Measurements from ENCODE around the gene LARGE1.

The LARGE1 gene

DNA sequence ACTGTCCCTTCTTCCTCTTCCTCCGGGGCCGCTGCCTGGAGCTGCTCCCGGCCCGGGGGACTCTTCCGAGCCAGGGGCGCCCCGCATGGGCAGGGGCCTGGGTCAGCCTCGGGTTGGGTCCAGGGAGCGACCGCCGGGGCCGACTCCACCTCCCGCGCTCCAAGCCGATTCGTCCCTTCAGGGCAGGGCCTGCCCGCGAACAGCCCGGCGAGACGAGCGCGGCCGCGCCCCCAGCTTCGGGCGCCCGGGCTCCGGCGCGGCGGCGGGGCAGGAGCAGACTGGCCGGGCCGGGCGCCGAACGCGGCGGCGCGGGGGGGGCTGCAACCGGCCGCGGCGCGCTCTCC lies at the start of gene LARGE1:
LARGE1 (minus strand) TSS at position 280 of the 344 bp plus-strand sequence.
- DNase-seq (ENCODE audit: low read depth in 2 of 3, low spot score in 2 of 3) = peak in 1 of 3 experiments; percentile 1

DNA sequence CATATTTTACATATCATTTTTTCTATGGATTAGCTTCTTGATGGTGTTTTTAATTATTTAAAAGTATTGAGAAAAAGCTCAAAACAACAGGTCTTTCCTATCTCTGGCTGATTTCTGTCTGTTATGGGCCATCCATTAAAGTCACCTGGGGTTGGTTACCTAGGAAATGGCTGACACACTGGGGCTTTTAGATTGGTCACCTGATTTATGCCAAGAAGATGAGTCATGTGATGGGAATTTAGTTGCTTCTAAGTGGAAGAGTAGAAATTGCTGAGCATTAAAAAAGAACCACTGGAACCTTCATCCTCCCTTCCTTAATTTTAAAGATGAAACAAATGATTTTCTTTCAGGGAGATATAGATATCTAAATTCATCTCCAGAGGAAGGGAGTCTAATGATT lies 48.8 kb upstream of the LARGE1 start:
- no peak for DNase-seq (ENCODE audit: low read depth in 2 of 3, low spot score in 2 of 3)

DNA sequence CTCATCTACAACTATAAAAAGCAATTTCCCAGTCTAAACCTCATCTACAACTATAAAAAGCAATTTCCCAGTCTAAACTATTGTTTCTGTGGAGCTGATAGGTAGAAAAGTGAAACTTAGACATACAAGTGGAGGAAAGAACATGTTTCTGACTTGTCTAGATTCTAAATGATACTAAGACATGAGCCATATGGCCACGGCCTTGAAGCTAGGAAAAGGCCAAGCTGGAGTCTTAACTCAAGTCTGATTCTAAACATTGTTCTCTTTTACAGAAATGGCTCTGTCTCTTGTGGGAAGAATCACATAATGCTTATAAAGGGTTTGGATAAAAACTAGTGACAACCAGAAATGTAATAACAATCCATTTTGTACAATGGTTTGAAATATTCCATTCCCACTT lies 43.8 kb upstream of the LARGE1 start:
- no peak for DNase-seq (ENCODE audit: low read depth in 2 of 3, low spot score in 2 of 3)

DNA sequence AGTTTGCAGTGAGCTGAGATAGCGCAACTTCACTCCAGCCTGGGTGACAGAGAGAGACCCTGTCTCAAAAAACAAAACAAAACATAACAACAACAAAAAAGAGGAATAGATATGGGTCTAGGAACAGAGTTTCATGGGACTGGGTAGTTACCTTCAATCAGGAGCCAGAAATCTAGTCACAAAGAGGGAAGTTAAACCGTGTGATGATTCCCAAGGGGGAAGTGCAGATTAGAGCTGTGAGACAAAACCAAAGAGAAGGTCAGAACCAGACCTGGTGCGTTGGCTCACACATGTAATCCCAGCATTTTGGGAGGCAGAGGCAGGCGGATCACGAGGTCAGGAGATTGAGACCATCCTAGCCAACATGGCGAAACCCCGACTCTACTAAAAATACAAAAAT lies 42.1 kb upstream of the LARGE1 start:
- DNase-seq (ENCODE audit: low read depth in 2 of 3, low spot score in 2 of 3) = no peak

DNA sequence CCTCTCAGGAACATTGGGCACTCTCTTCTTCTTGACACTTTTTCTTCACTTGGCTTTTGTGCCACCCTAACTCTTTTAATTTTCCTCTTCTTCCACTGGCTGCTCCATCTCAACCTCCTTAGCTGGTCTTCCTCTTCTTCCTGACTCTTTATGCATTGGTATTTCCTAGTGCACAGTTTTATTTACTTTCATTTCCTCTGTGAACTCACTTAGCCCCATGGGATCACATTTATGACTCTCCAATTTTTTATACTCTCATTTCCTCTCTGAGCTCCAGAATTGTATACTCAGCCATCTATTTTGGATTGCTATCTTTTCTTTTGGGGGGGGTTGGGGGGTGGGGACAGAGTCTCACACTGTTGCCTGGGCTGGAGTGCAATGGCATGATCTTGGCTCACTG lies 38.5 kb upstream of the LARGE1 start:
- no peak for DNase-seq (ENCODE audit: low read depth in 2 of 3, low spot score in 2 of 3)

DNA sequence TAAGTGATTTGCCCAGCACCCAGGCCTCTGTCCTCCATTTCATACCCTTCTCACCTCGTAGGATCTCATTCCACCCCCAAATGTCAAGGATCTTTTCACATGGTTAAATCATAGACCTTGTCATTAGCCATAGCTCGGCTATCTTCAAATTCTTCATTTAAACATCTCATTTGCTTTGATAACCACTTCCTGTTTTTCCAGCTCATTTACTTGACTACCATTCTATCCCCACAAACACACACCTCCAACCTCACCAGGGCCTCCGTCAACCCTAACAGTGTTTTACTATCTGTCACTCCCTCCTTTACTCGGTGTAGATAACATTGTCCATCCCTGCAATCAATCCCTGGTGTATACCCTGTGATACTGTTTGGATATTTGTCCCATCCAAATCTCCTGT lies 36.8 kb upstream of the LARGE1 start:
- DNase-seq (ENCODE audit: low read depth in 2 of 3, low spot score in 2 of 3) = no peak

DNA sequence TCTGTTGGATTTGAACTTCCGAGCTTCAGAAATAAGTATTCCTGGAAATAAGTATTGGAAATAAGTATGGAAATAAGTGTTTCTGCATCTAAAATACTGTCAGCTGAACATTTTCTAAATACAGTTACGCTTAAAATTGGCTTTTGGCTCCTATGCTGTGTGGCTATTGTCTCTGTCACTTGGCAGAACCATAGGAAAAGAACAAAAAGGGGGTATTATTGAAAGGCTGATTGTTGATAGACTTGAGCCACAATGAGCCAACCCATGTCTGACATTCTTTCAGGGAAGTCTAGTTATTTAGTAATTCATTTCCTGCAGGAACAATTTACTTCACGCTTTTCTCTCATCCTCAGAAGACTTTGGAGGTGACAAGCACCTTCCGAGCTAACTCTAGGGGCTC lies 32.5 kb upstream of the LARGE1 start:
- no peak for DNase-seq (ENCODE audit: low read depth in 2 of 3, low spot score in 2 of 3)

DNA sequence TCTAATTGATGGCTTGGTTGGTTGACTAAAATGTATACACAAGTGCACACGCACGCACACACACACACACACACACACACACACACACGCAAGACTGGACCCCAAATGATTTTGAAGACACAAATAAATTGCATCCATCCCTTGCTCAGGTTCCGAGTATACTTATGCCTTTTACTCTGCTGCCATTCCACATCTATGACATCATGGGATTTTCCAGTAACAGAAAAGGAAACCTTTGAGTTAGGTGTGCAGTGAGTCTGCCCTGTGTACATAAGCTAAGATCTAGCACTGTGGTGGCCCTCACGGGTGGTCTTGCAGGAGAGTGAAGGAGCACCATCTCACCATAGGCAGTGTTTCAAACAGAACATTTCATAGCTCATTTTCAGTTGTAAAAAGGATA lies 20.5 kb upstream of the LARGE1 start:
- DNase-seq (ENCODE audit: low read depth in 2 of 3, low spot score in 2 of 3) = no peak

DNA sequence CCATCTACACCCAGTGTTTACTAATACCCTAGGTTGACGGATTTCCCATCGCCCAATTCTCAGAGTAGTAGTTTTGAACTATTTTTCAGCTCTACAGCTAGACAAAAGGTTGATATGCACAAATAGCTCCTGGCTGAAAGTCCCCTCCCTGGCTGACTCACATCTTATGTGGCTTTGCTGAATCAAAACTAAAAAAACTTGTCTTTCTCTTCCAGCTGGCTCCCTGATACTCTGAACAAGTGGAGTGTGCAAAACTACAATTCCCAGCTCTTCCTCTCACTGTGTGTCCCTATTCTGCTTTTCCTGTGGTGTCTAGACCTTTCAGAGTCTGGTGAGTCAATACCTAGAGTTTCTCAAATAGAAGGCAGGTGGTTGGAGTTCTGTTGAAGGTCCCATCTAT lies 12.7 kb upstream of the LARGE1 start:
- DNase-seq (ENCODE audit: low read depth in 2 of 3, low spot score in 2 of 3) = no peak

DNA sequence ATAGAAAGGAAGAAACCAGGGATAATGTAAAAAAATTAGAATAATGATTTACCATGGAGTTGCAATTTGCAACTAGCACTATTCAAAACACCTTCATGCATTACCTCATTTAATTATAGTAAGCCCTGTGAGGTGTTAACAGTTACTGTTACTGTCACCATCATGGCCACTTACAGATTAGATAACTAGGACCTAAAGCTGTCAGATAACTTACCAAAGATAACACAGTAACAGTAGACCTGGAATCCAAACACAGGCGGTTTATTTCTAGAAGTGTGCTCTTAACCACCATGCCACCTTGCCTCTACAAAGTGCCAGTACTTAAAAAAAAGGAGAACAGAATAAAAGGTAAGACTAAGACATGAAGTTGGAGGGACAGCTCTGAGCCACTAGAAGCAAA lies 11.1 kb upstream of the LARGE1 start:
- DNase-seq (ENCODE audit: low read depth in 2 of 3, low spot score in 2 of 3) = no peak

DNA sequence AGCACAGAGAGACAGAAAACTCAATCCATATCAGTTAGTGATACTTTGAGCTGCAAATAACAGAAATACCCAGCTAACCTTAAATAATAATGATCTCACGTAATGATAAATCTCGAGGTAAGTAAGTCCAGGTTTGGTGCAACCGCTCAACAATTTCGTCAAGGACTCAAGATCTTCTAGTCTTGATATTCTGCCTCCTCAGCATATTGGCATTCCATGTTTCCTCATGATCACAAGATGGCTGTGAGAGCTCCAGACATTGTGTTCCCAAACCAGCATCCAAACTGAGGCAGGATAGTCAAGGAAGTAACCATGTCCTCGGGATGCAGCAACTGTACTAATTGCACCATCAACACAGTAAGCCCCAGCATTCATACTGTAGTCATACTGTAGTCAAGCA lies 7.5 kb upstream of the LARGE1 start:
- DNase-seq (ENCODE audit: low read depth in 2 of 3, low spot score in 2 of 3) = no peak

DNA sequence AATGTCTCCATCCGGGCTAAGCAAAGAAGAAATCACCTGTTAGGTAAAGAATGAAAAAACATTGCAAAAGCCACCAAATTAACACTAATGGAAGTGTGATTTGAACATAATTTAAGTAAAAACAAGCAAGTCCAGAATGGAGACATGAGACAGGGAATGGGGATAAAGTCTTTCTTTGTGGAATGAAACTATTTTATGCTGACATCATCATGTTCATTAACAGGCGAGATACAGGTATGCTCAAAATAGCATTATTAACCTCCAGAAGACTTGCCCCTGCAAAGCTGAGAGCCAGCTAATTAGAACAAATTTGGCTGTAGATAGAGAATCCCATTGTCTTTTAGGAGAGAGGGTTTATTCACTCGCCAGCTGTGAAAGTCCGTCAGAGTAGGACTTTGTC lies 4.9 kb upstream of the LARGE1 start:
- no peak for DNase-seq (ENCODE audit: low read depth in 2 of 3, low spot score in 2 of 3)

DNA sequence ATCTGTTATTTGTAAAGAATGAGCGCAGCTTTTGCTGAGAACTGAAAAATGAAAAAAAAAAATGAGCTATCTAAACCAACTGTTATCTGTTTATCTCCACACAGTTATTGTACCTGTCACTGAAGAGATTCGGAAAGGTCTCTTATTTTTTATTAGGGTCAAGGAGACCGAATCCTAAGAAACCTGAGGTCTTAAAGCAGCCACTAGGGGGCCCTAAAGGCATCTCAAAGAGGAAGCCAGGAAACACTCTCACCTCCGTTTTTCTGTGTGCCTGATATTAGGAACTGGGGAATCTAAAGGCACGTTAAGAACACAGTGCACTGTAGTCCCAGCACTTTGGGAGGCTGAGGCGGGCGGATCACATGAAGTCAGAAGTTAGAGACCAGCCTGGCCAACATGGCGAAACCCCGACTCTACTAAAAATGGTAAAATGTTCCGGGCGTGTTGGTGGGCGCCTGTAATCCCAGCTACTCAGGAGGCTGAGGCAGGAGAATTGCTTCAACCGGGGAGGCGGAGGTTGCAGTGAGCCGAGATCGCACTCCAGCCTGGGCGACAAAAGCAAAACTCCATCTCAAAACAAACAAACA lies 3.5 kb upstream of the LARGE1 start:
- DNase-seq (ENCODE audit: low read depth in 2 of 3, low spot score in 2 of 3) = no peak

DNA sequence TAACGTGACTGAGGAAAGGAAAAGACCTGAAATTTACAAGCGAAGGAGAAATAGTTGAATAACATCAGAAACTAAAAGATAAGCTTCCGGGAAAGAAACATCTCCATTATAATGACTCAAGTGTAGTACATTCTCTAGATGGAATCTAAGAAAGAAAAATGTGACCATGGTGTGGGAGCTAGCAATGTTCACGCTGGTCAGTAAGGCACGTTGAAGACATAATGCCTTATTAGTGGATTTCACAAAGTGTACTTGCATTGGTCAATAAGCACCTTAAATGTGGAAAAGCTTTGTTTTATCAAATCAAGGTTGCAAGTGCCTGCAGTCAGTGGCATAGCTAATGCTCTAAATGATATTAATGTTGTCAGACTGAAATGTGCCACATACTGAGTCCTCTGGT lies 2.8 kb upstream of the LARGE1 start:
- DNase-seq (ENCODE audit: low read depth in 2 of 3, low spot score in 2 of 3) = no peak

DNA sequence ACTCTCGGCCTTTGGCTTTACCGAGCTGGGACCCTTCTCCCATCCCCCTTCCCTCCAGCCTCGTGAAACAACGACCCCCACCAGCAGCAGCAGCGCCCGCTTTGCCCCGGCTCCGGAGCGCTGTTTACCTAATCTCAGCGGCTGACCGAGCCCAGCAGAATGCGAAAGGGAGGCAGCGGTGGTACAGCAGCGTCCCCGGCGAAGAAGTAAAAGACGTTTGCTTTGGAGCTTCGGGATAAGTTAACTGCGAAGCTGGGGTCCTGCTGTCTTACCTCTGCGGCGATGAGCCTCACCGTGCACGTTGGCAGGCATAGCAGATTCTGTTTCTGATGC lies 2.0 kb upstream of the LARGE1 start:
- DNase-seq (ENCODE audit: low read depth in 2 of 3, low spot score in 2 of 3) = no peak

DNA sequence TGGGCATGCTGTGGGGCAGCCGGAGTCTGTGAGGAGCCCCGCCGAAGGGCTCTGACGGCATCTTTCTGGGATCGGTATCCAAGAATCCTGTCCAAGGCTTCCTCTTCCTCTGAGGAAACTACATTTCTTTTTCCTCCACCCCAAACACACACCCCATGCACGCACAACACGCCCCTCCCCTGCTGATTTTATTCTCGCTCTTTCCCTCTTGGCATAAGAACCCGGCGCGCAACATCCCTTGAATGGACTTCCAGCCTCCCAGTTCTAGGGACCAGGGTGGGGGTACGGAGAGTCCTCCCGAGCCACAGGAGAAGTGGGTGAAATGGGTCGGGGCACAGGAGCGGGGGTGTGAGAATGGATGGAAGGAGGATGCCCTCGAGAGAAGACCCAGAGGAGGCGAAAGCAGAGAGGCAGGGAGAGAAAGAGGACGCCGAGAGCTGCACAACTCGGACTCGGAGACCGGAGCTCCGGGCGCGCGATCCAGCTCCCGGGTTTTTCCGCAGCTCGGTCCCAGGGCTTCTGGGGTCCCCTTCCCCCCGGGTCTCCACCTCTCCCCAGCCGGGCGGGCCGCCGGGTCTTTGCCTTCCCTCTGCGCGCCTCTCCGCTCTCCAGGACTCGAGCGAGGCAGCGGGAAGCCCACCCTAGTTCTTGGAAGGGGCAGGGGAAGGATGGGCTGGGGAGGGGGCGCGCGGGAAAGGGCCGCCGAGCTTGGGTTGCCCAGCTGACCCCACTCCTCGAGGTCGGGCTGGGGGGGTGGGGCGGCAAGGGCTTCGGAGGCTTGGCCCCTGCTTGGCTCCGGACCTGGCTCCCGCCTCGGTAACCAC lies 1.5 kb upstream of the LARGE1 start:
- DNase-seq (ENCODE audit: low read depth in 2 of 3, low spot score in 2 of 3) = no peak

DNA sequence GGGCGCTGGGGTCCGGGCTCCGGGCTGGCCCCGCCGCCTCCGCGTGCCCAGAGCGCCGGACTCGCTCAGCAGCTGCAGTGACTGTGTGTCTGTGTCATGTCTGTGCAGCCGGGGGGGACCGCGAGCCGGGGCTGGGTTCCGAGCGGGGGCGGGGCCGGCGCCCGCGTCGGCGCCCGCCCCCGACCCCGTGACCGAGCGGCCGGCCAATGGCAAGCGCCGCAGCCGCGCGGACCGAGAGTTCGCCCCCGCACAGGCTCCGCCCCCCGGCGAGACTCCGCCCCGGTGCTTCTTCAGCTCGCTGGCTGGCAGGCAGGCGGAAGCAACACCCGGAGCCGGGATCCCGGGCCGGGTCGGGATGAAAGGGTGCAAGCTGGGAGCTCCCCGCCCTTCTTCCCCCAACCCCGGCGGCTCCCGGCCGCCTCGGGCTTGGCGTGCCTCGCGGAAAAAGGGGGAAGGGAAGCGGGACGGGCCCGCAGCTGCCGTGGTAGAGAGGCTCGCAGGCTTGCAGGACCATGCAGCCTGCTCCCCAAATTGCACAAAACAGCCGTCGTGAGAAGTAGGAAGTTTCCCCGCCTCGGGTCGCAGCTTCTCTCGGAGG lies 750 bp upstream of the LARGE1 start:
- DNase-seq (ENCODE audit: low read depth in 2 of 3, low spot score in 2 of 3) = peak; percentile 62 to 77 (median 68)

DNA sequence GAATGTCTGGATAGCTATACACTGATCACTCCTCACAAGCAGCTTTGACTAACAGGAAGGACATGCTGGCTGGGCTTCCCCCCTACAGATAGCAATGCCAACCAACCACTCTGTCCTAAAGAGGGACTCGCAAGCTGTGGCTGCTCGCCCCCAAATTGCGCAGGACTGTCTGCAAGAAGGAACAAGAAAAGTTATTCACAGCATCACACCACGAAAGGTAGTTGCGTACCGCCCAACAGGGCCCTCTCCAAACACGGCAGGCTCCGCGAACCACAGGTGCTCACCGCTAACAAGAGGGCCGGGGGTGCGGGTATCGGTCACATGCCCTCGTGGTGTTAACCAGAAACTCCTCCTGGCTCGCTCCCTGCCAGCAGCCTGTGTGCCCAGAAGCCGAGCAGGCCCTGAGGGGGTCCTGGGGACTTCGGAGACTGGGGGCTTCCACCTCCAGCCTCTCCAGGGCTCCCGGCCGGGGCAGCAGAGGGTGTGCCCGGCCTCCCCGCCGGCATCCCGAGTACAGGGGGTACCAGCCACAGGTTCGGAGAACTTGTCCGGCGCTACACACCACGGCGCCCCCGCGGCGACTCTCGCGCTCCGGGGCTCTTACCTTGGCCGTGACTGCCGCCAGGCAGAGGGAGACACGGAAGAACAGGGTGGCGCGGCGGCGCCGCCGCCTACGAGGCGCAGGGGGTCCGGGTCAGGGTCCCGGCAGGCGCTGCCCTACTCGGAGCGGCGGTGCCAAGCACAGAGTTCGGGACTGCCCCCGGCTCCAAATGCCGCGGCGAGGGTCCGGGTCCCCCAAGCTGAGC lies 682 bp downstream of the LARGE1 start:
- DNase-seq (ENCODE audit: low read depth in 2 of 3, low spot score in 2 of 3) = no peak

DNA sequence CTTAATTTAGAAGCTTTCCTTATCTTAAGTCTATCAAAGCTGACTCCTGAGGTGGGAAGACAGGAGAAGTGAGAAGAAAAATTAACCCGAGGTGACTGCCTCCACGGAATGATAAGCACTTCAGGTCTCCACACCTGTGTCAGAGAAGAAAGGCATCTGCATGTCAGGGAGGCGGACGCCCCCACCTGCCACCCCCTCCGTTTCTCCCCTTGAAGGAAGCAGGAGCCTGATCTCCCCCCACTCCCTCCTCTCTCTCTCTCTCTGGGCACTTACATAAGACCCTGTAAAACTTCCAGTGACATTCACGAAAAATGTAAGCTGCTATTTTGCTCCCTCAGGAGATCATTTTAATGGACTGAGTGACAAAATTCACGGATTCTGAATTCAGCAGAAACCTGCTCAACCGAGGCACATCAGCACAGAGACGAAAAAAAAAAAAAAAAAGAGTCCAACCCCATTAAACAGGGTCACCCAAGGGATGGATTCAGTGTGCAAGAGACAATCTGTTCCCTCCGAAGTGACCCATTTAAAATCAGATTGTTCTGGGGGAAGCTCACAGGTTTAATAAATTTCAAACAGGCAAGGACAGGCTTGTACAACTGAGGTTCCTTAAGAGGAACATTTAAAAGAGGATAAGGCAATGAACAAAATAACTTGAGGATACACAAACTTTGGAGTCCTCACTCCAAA lies 1.5 kb downstream of the LARGE1 start:
- no peak for DNase-seq (ENCODE audit: low read depth in 2 of 3, low spot score in 2 of 3)

DNA sequence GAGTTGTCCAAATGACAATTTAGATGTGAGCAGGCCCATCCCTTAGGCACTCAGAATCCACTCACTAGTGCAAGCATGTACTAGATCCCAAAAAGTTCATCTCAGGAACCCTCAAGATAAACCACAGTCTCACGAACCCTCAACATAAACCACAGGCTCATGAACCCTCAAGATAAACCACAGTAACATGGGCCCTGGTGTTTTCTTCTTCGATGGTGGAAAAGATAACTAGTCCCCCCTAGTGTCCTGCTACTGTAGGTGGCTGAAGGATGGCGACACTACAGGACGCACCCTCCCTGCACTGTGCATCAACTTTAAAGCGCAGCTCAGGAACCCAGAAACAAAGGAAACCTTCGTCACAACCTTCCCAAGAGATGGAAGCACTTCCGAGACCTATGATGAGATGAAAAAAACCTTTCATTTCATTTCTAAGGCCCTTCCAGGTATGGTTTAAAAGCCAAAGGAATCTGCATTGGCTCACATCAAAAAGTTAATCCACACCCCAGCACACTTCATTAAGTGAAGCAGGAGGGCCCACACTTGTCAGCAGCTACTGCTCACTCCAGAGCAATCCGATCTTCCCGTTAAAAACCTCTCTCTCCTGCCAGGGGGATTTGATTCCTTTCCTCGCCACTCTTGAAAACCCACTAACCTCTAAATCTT lies 2.4 kb downstream of the LARGE1 start:
- no peak for DNase-seq (ENCODE audit: low read depth in 2 of 3, low spot score in 2 of 3)

DNA sequence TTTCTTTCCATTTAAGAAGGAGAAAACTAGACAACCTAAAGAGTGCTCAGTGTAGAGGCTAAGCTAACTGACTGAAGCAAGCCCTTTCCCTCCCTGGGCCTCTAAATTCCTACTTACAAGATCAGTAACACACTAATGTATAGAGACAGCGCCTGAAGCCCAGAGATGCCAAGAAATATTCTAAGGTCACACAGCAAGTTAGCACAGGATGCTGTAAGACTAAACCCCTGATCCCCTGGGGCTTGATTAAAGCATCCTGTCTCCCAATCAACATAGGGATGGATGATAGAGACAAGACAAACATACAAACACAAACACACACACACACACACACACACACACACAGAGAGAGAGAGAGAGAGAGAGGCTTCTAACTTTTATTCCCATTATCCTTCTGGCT lies 5.6 kb downstream of the LARGE1 start:
- no peak for DNase-seq (ENCODE audit: low read depth in 2 of 3, low spot score in 2 of 3)

Measured in activated CD8-positive, alpha-beta memory T cell treated with anti-CD3 and anti-CD28 coated beads for 48 hours (primary cell).